ENCODE results near the gene DNMBP.

The DNMBP gene

GRCh38 chr10:100009793-100010676 lies at the start of gene DNMBP:
Gene DNMBP (minus strand): TSS chr10:100009947. CDS start chr10:99972124, 37,823 bp downstream.
- peak; percentile 60 for DNase-seq

DNA sequence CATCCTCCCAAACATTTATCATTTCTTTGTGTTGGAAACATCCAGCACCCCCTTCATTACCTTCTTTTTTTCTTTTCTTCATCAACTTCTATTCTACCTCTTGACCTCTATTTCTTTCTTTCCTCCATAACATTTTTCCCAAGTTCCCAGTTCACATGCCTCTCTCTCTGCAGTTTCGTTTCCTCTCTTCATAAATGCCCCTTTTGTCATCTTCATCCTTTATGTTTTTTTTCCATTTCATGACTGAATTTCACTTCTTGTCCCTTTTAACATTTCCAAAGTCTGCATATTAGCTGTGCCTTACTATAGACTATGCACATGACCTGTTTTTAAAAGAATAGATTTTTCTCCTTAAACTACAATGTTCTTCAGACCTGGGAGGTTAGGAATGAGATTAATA lies 48.2 kb upstream of the DNMBP start:
- DNase-seq: no peak

- DNase-seq: no peak
These were observed 44.1 kb upstream of the DNMBP start for GRCh38 chr10:100053686-100054460.

DNA sequence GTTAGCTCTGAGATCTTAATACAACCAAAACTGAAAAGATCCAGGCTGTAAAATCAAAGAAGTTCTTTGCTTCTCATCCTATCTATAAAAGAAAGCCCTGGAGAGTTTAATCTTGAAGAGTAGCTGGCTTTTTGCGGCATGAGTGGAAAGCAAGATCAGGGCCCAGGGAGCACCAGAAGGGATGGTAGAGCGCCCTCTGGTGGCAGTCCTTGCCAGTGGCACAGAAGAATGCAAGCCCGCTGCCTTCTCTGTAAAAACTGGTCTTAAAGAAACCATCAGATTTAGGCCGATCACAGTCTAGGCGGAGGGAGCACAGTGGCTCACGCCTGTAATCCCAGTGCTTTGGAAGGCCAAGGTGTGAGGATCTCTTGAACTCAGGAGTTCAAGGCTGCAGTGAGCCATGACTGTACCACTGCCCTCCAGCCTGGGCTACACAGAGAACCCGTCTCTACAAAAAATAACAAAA lies 36.3 kb upstream of the DNMBP start:
- peak; percentile 54 for DNase-seq

GRCh38 chr10:100045592-100045991 lies 35.8 kb upstream of the DNMBP start:
- no peak for DNase-seq

DNA sequence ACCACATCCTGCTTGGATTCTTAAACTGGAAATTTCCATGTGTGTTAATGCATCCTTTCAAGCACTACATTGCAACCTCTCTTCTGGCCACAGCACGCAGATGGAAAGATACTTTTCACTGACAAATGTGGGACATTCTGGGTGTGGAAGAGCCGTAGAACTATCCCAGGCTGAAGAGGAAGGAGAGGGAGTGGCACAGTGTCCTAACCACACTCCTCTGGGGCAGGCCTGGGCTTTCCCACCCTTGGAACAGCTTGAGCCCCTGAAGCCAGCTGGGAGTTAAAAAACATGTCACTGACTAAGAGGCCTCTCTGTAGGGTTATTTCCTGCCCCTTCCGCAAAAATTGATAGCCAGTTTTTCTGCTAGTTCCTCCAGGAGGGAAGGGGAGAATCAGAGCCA lies 34.0 kb upstream of the DNMBP start:
- DNase-seq: peak; percentile 4

- DNase-seq: no peak
These were observed 33.6 kb upstream of the DNMBP start for GRCh38 chr10:100043344-100043743.

- DNase-seq: no peak
These were observed 31.7 kb upstream of the DNMBP start for GRCh38 chr10:100041306-100042002.

GRCh38 chr10:100038561-100039071 lies 28.9 kb upstream of the DNMBP start:
- no peak for DNase-seq

GRCh38 chr10:100037758-100038315 lies 28.1 kb upstream of the DNMBP start:
- DNase-seq: no peak

- no peak for DNase-seq
These were observed 27.1 kb upstream of the DNMBP start for GRCh38 chr10:100036850-100037249.

DNA sequence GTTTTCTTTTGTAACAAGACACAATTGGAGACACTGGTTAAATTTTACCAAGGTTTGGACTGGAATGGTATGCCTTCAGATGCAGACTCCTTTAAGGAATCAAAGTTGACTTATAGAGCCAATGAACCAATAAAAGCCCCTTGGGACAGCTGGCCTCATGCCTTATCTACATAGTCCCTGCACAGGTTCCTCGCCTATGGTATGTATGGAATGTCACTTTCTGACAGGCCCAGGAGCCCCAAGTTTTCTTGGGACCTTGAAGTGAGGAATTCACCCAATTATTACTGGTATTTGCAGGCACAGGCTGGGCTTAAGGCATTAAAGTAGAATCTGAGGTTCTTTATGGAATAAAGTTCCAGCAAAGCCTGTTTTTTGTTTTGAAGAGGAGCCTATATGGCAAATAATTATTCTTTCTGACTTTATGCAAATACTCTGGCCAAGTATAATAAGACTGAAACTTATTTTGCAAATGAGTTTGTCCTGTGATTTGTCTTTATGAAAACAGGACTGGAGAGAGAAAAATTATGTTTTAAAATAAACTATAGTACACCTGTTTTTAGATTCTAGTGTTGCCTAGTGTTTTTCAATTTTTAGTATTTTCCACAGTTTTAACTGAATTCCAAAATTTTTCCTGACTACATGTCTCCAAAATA lies 24.1 kb upstream of the DNMBP start:
- no peak for DNase-seq

- no peak for DNase-seq
These were observed 17.7 kb upstream of the DNMBP start for GRCh38 chr10:100027416-100027815.

GRCh38 chr10:100025576-100025975 lies 15.8 kb upstream of the DNMBP start:
- no peak for DNase-seq

DNA sequence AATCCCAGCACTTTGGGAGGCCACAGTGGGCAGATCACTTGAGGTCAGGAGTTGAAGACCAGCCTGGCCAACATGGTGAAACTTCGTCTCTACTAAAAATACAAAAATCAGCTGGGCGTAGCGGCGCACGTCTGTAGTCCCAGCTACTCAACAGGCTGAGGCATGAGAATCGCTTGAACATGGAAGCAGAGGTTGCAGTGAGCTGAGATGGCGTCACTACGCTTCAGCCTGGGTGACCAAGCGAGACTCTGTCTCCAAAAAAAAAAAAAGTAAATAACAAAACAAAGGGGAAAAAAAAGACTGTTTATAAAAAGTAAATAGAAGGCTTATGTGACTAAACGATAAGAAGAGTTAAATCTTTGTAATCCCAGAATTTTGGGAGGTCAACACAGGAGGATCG lies 15.0 kb upstream of the DNMBP start:
- no peak for DNase-seq

- no peak for DNase-seq
These were observed 12.7 kb upstream of the DNMBP start for GRCh38 chr10:100022403-100022802.

DNA sequence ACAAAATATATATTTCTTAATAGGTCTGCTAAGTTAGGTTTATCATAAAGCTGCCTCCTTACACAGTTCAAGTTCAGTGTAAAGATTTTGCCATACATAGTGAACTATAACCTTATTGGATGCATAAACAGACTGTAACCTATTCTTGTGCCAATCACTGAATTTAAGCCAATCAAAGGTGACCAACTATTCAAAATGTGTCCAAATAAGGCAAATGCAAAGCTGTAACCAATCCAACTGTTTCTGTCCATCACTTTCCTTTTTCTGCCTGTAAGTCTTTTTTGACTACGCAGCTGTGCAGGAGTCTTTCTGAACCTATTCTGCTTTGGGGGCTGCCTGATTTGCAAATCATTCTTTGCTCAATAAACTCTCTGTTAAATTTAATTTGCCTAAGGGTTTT lies 11.6 kb upstream of the DNMBP start:
- no peak for DNase-seq

DNA sequence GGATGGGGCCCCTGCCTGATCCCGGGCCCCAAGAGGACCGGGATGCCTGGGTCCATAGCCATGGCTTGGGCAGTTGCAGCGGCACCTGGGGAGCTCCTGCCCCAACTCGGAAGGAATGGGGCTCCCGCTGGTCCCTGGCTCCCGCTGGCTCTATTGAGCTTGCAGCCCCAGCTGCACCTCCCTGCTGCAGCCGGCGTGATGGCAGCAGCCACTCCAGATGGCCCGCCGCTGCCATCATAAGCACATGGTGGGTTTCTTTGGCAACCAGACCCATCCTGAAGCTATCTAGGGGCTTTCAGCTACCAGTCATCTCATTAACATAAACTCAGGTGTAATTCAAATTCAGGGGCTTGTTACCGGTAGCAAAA lies 11.1 kb upstream of the DNMBP start:
- DNase-seq: no peak

- DNase-seq: no peak
These were observed 10.6 kb upstream of the DNMBP start for GRCh38 chr10:100020142-100020885.

DNA sequence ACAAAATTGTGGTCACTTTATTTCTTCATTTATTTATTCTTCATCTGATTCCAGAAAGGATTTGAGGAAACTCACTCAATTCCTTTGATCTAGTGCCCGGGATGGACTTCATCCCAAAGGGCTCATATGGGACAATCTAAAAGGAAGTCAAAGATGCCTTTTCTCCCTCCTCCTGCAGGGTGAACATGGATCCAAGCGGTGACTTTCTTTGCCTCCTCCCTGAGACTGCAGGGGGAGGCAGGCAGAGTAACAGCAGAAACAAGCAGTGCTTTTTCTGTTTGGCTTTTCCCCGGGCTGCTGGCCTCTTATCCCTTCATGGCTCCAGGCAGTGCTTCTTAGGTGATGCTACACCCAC lies 10.0 kb upstream of the DNMBP start:
- DNase-seq: no peak

GRCh38 chr10:100014071-100014762 lies 4.5 kb upstream of the DNMBP start:
- DNase-seq: no peak

Measured in MV-4-11 (cell line).